Type B pancreatic cell (in vitro differentiated cells): ENCODE results near the gene LINGO1. TPM values are rescaled to one million over a fixed set of nuclear protein-coding genes. Genes with fewer than 3 reads are reported as not detected.

ENCODE experiments used
- DNase-seq: peaks from one replicate; pipeline ENCODE4 v3.0.0; 2021; ENCODE audit warnings: mixed read lengths; ENCODE audit not compliant: unreplicated experiment; ENCODE audit errors: extremely low spot score
- H3K27ac Mint-ChIP-seq: 2 replicates; pipeline ENCODE4 v1.8.0; 2021; ENCODE audit warnings: mild to moderate bottlenecking, mixed read lengths
- H3K27me3 Mint-ChIP-seq: 2 replicates; pipeline ENCODE4 v1.8.0; 2021; ENCODE audit warnings: mixed read lengths
- H3K36me3 Mint-ChIP-seq: 2 replicates; pipeline ENCODE4 v1.8.0; 2021; ENCODE audit warnings: mixed read lengths
- H3K4me1 Mint-ChIP-seq: one replicate; pipeline ENCODE4 v1.8.0; 2021; ENCODE audit warnings: mixed read lengths; ENCODE audit not compliant: unreplicated experiment
- H3K4me3 Mint-ChIP-seq: 2 replicates; pipeline ENCODE4 v1.8.0; 2021; ENCODE audit warnings: mild to moderate bottlenecking, mixed read lengths
- H3K9me3 Mint-ChIP-seq: 2 replicates; pipeline ENCODE4 v1.8.0; 2021; ENCODE audit warnings: mixed read lengths
- total RNA-seq: library from RNA; stranded (reverse); gene quantifications from 2 replicates; pipeline ENCODE4 v1.2.1, GENCODE V29; 2021; ENCODE audit warnings: low replicate concordance
- TF ChIP-seq, protein P1 (sequence below): fragments of 200-600 bp; sonication (generic); conservative IDR thresholded peaks from 2 replicates; pipeline ENCODE4 v1.5.0; 2021; ENCODE audit warnings: antibody characterized with exemption, mild to moderate bottlenecking

Gene LINGO1
- total RNA-seq, 1 donor from 2014 or later: 19.6 TPM

DNA sequence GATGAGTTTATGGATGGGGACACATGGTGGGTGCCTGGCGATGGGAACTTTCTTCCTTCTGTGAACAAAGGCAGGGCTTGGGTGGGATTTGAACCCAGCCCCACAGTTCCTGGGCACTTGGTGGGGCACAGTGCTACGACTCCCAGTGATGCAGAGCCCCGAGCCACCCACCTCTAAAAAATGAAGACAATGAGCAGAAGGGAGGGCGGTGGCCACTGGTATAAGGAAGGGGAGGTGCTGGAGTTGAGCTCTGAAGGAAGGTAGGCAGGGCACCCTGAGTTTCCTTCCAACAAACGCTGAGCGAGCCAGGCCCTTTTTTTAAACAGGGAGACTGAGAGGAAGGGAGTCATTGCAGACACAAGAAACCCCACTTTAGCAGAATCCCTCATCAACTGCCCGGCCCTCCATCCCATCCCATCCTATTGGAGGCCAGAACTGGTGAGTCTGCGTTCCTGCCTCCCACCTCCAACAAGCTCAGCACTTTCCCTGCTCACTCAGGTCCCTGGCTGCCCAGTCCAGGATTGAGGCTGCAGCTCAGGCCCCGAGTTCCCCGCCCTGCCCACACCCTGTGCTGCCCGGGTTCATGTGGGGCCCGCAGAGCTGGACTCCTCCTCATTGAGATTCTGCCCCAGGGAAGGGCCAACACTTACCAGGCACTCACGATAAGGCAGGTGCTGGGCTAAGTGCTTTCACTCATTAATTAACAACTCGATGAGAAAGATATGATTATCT is 57.3 kb downstream of the LINGO1 start:
- H3K27ac Mint-ChIP-seq: no peak overlapping the region
- TF ChIP-seq, protein P1, sequence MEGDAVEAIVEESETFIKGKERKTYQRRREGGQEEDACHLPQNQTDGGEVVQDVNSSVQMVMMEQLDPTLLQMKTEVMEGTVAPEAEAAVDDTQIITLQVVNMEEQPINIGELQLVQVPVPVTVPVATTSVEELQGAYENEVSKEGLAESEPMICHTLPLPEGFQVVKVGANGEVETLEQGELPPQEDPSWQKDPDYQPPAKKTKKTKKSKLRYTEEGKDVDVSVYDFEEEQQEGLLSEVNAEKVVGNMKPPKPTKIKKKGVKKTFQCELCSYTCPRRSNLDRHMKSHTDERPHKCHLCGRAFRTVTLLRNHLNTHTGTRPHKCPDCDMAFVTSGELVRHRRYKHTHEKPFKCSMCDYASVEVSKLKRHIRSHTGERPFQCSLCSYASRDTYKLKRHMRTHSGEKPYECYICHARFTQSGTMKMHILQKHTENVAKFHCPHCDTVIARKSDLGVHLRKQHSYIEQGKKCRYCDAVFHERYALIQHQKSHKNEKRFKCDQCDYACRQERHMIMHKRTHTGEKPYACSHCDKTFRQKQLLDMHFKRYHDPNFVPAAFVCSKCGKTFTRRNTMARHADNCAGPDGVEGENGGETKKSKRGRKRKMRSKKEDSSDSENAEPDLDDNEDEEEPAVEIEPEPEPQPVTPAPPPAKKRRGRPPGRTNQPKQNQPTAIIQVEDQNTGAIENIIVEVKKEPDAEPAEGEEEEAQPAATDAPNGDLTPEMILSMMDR: no peak
- no peak for DNase-seq
- no peaks in the 10 kb centered on the region for H3K36me3 Mint-ChIP-seq
- peaks cover 3% of the 10 kb centered on the region for H3K27me3 Mint-ChIP-seq
- peaks cover 15% of the 10 kb centered on the region for H3K4me1 Mint-ChIP-seq
- no peaks in the 10 kb centered on the region for H3K9me3 Mint-ChIP-seq
- H3K4me3 Mint-ChIP-seq: no peak overlapping the region

DNA sequence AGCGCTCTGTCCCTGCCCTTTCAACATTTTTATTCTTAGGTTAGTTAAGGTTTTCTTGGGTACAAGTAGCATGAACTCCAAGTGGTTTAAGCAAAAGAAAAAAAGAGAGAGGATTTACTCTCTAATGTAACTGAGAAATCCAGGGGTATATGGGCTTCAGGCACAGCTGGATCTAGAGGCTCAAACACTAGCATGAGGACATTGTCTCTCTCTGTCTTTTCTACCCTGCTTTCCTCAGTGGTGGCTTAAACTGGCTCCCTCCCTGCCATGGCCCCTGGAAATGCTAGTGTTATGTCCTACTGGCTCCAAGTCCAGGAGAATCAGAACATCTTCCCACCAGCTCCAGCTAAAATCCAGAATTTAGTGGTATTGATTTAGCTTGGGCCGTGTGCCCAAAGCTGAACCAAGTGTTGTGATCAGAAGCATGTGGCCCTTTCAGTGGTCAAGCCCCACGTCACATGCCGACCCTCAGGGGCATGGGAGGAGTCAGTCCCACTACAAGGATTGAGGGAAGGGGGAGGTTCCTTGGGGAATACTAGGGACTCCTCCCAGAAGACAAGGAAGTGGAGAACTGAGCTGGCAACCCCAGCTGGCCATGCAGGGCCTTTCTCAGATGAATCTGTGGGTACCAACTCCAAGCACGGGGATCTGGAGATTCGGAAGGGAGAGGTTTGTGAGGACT is 58.0 kb downstream of the LINGO1 start:
- Mint-ChIP-seq H3K27ac (no peak overlapping the region), H3K27me3 (peaks cover 3% of the 10 kb centered on the region), H3K4me3 (no peak overlapping the region), H3K4me1 (peaks cover 22% of the 10 kb centered on the region), H3K36me3 (no peaks in the 10 kb centered on the region), H3K9me3 (no peaks in the 10 kb centered on the region)
- TF ChIP-seq, protein P1: no peak
- no peak for DNase-seq

DNA sequence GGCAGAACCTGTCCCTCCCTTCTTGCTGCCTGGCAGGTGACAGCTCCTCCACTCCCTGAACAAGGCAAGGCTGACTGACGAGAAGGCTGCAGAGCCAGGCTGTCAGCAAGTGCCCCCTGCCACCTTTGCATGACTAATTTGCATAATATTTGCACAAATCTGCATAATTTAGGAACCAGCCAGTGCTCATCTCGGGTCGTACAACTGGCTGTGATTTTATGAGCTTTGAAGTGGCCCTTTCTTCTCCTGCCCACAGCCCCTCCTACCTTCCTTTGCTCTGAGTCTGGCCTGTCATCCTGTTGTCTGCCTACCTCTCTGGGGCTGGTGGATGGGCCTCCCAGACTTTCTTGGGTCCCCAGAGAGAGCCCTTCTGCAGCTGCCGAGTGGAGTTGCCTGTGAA is 58.9 kb downstream of the LINGO1 start:
- Mint-ChIP-seq H3K4me3 (no peak overlapping the region), H3K4me1 (peaks cover 30% of the 10 kb centered on the region), H3K9me3 (no peaks in the 10 kb centered on the region), H3K27ac (no peak overlapping the region), H3K27me3 (peaks cover 3% of the 10 kb centered on the region), H3K36me3 (no peaks in the 10 kb centered on the region)
- TF ChIP-seq, protein P1: no peak
- DNase-seq: no peak

DNA sequence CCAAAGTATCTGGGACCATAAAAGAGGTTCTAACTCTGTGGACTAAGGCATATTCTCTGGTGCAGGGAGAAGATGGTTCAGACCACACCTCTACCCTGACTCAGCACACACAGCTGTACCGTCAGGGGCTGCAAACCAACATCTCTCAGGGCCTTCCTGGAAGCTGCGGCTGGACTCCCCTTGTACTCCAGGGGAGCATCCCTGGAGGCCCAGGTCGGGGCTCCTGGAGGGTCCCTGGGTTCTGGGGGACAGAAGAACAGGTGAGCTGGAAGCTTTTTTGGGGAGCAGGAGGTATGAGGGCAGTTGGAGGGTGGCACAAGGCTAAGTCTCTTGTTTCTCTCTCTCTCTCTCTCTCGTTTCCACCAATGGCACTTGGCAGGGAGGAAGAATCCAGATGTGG is 60.5 kb downstream of the LINGO1 start:
- TF ChIP-seq, protein P1: no peak

DNA sequence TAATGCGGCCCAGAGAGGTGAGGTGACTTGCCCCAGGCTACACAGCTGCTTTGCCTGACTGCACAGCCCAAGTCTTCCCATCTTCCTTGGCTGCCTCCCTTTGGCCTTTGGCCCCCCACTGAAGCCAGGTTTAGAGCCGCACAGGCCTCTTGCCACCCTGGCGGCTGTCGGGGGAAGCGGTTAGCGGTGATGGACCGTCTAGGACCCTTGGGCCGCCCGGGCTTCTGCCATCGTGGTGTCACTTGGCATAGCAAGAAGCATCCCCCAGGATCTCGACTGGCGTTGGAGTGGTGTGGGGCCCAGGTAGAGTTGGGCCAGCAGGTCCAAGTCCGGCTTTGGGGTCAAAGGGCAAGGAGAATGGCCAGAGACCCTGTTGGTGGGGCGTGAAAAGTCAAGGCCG is 61.0 kb downstream of the LINGO1 start:
- no peaks in the 10 kb centered on the region for H3K36me3 Mint-ChIP-seq
- H3K9me3 Mint-ChIP-seq: no peaks in the 10 kb centered on the region
- H3K4me3 Mint-ChIP-seq: no peak overlapping the region
- TF ChIP-seq, protein P1: no peak
- H3K27ac Mint-ChIP-seq: no peak overlapping the region
- peaks cover 26% of the 10 kb centered on the region for H3K4me1 Mint-ChIP-seq
- DNase-seq: no peak
- H3K27me3 Mint-ChIP-seq: no peaks in the 10 kb centered on the region

More for the DNA sequence above, 60.5 kb downstream of the LINGO1 start:
- peaks cover 28% of the 10 kb centered on the region for H3K4me1 Mint-ChIP-seq
- peaks cover 3% of the 10 kb centered on the region for H3K27me3 Mint-ChIP-seq
- no peak overlapping the region for H3K27ac Mint-ChIP-seq
- H3K36me3 Mint-ChIP-seq: no peaks in the 10 kb centered on the region
- DNase-seq: no peak
- no peak overlapping the region for H3K4me3 Mint-ChIP-seq
- no peaks in the 10 kb centered on the region for H3K9me3 Mint-ChIP-seq
